GM20000 (cell line): Measurements from ENCODE around the gene HSD11B1L.
A peak's percentile ranks its signal among the peaks of the same experiment; 100 is the strongest.
"Not testable (repeated sequence)": the region's sequence is repeated elsewhere in the genome, so short reads cannot be mapped to it uniquely, and the experiment has no call there.

Source experiments
- DNase-seq: peaks from one replicate; pipeline ENCODE4 v3.0.0; 2012; ENCODE audit warnings: low spot score
- TF ChIP-seq, protein P1 (sequence below): IDR thresholded peaks from 2 replicates; pipeline ENCODE4 v1.5.1; 2012; ENCODE audit warnings: mild to moderate bottlenecking, control low read depth; ENCODE audit errors: extremely low read depth, missing control alignments

The HSD11B1L gene

DNA sequence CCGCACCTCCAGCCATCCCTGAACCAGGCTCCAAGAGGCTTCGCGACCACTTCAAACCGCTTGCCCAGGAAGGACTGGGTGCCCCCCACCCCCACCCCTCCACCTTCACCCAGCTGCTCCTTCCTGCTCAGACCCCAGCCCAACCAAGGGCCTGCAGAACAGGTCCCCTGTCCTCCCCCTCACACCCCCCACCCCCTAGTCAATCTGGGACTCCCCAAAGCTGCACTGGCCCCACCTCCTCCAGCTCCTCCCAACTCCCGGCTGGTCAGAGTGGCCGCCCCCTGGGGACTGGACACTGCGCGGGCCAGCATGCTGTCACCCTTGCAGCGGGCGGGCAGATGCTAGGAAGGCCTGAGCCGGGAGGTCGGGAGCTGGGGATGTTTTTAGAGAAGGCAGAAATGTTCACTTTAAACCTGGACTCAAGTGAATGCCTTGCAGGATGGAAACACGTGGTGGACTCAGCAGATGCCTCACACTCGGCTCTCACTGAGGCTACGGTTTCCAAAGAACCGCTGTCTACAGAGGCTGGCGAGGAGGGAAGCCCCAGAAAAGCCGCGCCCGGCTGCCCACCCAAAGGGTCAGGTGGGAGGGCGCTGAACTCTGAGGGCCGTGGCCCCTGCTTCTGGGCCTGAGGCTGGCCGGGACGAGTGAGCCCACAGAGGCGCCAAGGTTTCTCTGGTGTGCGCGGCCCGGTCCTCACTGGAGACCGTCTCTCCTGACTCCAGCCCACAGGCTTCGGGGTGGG, 17.2 kb downstream of the HSD11B1L start:
- DNase-seq = no peak
- TF ChIP-seq, protein P1, sequence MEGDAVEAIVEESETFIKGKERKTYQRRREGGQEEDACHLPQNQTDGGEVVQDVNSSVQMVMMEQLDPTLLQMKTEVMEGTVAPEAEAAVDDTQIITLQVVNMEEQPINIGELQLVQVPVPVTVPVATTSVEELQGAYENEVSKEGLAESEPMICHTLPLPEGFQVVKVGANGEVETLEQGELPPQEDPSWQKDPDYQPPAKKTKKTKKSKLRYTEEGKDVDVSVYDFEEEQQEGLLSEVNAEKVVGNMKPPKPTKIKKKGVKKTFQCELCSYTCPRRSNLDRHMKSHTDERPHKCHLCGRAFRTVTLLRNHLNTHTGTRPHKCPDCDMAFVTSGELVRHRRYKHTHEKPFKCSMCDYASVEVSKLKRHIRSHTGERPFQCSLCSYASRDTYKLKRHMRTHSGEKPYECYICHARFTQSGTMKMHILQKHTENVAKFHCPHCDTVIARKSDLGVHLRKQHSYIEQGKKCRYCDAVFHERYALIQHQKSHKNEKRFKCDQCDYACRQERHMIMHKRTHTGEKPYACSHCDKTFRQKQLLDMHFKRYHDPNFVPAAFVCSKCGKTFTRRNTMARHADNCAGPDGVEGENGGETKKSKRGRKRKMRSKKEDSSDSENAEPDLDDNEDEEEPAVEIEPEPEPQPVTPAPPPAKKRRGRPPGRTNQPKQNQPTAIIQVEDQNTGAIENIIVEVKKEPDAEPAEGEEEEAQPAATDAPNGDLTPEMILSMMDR = no peak

DNA sequence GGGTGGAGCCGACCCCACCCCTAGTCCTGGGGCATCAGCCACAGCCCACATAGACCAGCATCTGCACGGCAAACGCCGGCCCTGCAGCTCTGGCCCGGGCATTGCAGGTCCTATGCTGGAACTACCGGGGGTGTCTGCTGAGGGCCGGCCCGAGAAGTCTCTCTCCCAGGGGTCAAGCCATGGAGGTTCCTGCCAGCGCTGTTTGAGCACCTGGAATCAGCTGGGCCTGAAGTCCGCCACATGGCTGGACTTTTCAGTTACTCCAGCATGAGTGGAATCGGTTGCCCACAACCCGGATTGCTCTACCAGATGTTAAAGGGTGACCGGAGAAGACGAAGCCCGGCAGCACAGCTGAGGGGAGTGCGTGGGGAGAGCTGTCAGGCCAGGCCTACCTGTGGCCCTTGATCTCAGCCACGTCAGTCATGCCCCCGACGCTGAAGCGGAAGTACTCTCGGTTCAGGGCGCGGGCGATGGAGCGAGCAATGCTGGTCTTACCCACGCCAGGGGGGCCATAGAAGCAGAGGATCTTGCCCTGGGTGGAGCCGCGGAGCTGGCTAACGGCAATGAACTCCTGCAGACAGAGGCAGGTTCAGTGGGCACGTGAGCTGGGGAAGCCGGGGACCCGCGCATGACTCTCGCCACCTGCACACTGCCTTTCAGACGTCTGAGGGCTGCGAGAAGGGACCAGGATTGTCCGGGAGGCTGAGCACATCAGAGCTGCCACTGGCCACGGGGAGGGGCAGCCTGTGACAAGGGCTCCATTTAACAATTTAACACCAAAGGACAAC, 18.0 kb downstream of the HSD11B1L start:
- DNase-seq = no peak
- TF ChIP-seq, protein P1 = no peak

DNA sequence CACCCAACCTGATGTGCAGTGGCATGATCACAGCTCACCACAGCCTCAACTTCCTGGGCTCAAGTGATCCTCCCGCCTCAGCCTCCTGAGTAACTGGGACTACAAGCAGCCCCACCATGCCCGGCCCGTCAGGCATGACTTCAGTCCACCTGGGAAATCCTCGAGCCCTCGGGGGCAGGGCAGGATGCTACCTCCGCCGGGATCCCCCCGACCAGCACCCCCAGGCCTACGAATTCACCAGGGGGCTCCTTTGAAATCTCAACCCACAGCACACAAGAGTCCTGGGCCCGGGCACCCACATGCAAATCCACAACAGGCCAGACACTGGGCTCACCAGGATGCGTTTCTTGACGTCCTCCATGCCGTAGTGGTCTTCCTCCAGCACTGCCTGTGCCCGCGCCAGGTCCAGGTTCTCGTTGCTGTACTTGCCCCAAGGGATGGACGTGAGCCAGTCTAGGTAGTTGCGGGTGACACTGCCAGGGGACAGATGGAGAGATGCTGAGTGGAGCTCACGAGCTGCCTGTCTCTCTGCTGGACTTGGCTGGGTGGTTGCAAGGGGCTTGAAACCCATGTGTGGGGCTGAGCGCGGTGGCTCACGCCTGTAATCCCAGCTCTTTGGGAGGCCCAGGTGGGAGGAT, 19.7 kb downstream of the HSD11B1L start:
- DNase-seq = no peak
- TF ChIP-seq, protein P1 = no peak

DNA sequence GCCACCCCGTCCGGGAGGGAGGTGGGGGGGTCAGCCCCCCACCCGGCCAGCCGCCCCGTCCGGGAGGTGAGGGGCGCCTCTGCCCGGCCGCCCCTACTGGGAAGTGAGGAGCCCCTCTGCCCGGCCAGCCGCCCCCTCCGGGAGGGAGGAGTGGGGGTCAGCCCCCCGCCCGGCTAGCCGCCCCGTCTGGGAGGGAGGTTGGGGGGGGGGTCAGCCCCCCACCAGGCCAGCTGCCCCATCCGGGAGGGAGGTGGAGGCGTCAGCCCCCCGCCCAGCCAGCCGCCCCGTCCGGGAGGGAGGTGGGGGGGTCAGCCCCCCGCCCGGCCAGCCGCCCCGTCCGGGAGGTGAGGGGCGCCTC, 21.2 kb downstream of the HSD11B1L start:
- not testable (repeated sequence) for DNase-seq

DNA sequence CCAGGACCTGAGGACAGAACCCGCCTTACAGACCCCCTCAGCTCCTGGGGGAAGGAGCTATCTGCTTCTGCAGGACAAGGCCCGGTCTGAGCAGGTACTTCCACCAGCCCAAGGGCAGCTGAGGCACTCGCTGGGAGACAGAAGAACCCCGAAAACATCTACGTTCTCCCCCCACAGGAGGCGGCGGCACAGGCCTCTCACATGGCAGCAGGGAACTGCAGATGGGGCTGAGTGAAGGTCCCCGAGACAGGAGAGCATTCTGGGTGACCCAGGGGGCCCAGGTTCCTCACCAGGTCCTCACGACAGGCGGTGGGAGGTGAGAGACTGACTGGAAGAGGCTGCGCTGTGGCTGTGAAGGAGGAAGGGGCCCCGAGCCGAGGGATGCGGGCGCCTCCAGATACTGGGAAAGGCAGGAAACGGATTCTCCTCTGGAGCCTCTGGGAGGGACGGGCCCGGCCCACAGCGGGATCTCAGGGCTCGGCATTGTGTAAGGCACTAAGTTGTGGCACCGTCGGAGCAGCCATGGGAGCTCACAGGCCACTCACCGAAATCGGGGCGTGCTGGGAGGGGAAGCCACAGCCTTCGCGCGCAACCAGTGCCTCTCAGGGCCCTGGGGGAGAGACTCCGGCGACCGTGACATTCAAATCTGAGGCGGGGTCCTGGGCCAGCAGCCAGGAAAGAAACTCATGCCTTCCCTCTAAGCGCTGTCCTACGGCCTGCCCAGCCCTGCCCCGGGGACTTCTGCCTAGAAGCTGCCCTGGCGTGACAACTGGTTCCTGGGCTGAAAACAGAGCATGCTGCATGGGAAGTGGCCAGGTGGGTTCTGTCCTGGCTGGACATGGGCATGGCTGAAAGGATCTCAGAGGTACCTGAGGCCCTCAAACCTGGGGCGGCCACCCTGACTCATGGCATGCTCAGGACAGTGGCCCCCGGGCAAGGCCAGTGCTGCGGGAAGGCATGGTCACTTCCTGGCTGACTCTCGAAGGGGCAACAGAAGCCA, 23.3 kb downstream of the HSD11B1L start:
- TF ChIP-seq, protein P1 = no peak
- DNase-seq = no peak

DNA sequence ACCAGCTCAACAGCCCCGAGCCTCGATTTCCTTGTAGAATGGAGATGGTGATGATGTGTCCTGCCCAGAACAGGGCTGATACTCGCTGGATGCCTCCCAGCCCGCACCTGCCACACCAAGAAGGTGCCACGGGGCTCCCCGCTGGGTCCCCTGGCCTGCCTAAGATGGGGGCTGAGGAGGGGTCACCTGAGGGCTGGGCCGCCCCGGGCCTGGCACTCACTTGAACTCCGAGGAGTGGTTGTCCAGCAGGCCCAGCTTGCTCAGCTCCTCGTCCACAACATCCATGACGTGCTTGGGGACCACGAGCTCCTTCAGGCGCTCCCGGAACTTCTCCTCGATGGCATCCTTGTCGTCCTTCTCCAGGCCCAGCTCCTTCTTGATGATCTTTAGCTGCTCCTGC, 24.7 kb downstream of the HSD11B1L start:
- TF ChIP-seq, protein P1 = no peak
- DNase-seq = peak; percentile 17

DNA sequence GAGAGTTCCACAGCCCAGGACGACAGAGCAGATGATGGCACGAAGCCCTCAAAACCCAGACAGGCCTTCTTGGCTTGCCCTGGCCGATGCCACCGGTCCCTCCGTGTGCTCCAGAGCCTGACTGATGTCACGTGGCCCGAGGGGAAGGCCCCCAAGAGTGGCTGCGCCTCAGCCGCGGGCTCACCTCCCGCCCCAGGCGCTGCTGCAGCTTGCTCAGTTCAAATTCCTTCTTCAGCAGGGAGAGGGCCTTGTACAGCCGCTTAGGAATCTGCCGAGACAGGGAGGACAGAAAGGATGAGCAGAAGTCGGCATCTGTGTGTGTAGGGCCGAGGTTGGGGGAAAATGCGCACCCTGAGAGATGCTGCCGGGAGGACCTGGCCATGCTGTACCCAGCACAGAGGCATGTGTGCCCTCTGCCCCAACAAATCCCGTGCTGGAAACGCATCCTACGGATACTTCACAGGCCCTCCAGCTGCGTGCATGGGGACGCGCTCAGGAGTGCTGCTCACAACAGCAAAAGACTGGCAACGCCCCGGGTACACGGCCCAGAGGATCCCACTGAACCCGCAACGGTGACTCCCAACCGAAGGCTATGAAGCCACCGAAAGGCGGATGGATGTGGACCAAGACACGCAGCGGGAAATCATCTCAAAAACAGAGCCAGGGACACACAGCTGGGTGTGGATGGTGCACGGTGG, 26.2 kb downstream of the HSD11B1L start:
- TF ChIP-seq, protein P1 = no peak
- DNase-seq = peak; percentile 13
